ENCODE results near the gene COPE.

DNA sequence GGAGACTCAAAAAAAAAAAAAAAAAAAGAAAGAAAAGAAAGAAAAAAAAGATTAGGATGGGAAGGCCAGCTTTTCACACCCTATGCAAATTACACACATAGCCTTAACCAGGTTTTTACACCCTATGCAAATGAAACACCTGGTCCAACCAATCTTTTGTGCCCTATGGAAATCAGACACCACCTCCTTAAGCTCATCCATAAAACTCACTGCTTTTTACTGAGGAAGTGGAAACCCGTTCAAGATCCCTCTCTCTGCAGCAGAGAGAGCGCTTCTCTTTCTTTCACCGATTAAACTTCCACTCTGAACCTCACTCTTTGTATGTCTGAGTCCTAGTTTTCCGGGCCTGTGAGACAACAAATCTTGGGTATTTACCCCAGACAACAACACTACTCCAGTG lies 47.1 kb upstream of the COPE start:
- TF ChIP-seq, protein P1, sequence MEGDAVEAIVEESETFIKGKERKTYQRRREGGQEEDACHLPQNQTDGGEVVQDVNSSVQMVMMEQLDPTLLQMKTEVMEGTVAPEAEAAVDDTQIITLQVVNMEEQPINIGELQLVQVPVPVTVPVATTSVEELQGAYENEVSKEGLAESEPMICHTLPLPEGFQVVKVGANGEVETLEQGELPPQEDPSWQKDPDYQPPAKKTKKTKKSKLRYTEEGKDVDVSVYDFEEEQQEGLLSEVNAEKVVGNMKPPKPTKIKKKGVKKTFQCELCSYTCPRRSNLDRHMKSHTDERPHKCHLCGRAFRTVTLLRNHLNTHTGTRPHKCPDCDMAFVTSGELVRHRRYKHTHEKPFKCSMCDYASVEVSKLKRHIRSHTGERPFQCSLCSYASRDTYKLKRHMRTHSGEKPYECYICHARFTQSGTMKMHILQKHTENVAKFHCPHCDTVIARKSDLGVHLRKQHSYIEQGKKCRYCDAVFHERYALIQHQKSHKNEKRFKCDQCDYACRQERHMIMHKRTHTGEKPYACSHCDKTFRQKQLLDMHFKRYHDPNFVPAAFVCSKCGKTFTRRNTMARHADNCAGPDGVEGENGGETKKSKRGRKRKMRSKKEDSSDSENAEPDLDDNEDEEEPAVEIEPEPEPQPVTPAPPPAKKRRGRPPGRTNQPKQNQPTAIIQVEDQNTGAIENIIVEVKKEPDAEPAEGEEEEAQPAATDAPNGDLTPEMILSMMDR (IDR thresholded peaks at IDR 0.05) = no peak
- TF ChIP-seq, protein P2, sequence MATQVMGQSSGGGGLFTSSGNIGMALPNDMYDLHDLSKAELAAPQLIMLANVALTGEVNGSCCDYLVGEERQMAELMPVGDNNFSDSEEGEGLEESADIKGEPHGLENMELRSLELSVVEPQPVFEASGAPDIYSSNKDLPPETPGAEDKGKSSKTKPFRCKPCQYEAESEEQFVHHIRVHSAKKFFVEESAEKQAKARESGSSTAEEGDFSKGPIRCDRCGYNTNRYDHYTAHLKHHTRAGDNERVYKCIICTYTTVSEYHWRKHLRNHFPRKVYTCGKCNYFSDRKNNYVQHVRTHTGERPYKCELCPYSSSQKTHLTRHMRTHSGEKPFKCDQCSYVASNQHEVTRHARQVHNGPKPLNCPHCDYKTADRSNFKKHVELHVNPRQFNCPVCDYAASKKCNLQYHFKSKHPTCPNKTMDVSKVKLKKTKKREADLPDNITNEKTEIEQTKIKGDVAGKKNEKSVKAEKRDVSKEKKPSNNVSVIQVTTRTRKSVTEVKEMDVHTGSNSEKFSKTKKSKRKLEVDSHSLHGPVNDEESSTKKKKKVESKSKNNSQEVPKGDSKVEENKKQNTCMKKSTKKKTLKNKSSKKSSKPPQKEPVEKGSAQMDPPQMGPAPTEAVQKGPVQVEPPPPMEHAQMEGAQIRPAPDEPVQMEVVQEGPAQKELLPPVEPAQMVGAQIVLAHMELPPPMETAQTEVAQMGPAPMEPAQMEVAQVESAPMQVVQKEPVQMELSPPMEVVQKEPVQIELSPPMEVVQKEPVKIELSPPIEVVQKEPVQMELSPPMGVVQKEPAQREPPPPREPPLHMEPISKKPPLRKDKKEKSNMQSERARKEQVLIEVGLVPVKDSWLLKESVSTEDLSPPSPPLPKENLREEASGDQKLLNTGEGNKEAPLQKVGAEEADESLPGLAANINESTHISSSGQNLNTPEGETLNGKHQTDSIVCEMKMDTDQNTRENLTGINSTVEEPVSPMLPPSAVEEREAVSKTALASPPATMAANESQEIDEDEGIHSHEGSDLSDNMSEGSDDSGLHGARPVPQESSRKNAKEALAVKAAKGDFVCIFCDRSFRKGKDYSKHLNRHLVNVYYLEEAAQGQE (IDR thresholded peaks at IDR 0.05; ENCODE audit: insufficient read depth in 1 of 2, low read depth in 2 of 2, low read length in 1 of 2) = no peak
- TF ChIP-seq SIN3A (IDR thresholded peaks at IDR 0.05; ENCODE audit: borderline replicate concordance, insufficient read depth, low read depth, low read length) = no peak

Data from Panc1 (cell line).